HG03135 (cell line): ENCODE results near the gene EPHA10.
"Not testable (repeated sequence)": the region's sequence is repeated elsewhere in the genome, so short reads cannot be mapped to it uniquely, and the experiment has no call there.

Experiments
- ATAC-seq: cut with Tn5 transposase; IDR thresholded peaks from one replicate; pipeline ENCODE4 v1.9.1; 2021; ENCODE audit warnings: mild to moderate bottlenecking, moderate library complexity; ENCODE audit not compliant: unreplicated experiment

Gene EPHA10

DNA sequence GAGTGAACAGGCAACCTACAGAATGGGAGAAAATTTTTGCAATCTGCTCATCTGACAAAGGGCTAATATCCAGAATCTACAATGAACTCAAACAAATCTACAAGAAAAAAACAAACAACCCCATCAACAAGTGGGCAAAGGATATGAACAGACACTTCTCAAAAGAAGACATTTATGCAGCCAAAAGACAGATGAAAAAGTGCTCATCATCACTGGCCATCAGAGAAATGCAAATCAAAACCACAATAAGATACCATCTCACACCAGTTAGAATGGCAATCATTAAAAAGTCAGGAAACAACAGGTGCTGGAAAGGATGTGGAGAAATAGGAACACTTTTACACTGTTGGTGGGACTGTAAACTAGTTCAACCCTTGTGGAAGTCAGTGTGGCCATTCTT is 6.5 kb upstream of the EPHA10 start:
- ATAC-seq: not testable (repeated sequence)

GRCh38 chr1:37767488-37767887 is 2.6 kb upstream of the EPHA10 start:
- no peak for ATAC-seq

GRCh38 chr1:37765916-37766664 is 1.2 kb upstream of the EPHA10 start:
- ATAC-seq: no peak

GRCh38 chr1:37764414-37764825 is 500 bp downstream of the EPHA10 start:
- no peak for ATAC-seq

GRCh38 chr1:37763791-37764413 is 1.0 kb downstream of the EPHA10 start:
- ATAC-seq: no peak

GRCh38 chr1:37762516-37762915 is 2.4 kb downstream of the EPHA10 start:
- no peak for ATAC-seq

DNA sequence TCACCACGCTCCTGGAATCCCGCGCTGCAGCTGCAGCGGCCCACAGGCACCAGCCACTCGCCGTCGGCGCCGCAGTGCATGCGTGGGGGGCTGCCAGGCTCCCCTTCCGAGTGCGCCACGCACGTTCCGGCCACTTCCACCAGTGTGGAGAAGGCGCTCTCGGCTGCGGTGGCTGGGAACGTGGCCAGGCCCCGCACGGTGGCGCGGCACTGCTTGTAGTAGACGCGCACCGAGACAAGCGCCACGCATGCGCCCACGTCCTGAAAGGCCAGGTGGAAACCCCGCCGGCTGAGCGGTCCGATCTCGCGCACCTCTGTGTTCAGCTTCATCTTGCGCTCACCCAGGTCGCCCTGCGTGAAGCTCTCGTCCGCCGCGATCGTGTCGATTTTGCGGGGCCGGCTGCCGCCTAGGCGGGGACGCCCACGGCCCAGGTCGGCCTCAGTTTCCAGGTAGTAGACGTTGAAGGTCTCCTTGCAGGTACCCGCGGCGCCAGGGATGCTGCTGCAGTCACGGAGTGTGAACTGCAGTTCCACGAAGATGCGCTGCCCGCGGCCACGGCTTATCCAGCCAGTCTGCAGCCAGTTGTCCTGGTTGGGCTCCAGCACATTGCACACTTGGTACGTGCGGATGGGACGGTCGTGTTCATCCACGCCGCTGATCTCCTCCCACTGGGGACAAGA is 3.4 kb downstream of the EPHA10 start:
- no peak for ATAC-seq

- no peak for ATAC-seq
Measured at GRCh38 chr1:37759451-37759850, 5.5 kb downstream of the EPHA10 start.

GRCh38 chr1:37755951-37756560 is 8.9 kb downstream of the EPHA10 start:
- ATAC-seq: no peak

- ATAC-seq: no peak
Measured at GRCh38 chr1:37755290-37755689, 9.6 kb downstream of the EPHA10 start.

GRCh38 chr1:37753473-37754321 is 11.2 kb downstream of the EPHA10 start:
- no peak for ATAC-seq

DNA sequence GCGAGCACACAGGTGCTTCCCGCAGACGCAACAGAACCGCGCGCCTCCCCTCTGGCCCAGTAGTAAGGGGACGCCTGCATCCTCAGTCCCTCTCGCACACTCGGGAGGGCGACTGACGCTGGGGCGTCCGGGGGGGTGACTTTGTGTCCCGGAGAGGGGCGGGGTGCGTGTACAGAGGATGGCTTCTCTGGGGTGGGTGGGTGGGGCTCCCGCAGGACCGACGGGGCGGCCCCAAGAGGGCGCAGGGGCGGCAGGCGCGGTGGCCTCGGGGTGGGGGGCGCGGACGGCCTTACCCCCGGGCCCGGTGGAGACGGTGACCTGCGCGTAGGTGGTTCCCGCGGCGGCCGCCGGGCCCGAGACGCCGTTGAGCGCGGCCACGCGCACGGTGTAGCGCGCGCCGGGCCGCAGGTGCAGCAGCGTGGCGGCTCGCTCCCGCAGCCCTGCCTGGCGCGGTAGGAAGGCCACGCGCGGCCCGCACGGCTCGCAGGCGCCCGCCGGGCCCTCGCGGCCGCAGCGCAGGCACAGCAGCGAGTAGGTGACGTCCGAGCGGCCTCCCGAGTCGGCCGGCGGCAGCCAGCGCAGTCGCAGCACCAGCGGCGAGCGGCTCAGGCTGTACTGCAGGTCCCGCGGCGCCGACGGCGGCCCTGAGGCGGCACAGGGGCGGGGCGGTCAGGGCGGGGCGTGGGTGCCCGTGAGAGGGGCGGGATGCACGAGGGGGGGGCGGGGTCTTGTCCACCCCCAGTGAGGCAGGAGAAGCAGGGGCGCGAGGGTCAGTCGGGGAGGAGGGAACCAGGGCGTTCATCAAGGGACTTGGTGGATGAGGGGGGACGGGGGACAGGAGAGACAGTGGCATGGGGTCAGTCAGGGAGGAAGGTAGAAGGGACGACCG is 12.1 kb downstream of the EPHA10 start:
- ATAC-seq: no peak

DNA sequence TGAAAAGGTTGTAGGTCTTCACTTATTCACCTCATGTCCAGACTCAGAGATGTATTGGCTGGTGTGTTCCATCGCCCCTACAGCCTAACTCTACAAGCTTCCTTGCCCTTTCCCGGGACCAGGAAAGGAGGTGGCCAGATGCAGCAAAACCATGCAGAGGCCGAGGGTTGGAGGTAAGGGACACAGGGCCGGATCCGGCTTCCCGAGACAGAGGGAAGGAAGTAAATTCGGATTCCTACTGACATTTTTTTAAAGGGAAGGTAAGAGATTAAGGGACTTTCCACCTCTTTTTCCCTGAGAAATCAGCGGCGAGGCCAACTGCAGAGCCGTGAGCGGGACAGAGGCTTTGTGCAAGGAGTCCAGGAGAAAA is 12.7 kb downstream of the EPHA10 start:
- ATAC-seq: no peak

GRCh38 chr1:37748565-37748964 is 16.4 kb downstream of the EPHA10 start:
- ATAC-seq: no peak

DNA sequence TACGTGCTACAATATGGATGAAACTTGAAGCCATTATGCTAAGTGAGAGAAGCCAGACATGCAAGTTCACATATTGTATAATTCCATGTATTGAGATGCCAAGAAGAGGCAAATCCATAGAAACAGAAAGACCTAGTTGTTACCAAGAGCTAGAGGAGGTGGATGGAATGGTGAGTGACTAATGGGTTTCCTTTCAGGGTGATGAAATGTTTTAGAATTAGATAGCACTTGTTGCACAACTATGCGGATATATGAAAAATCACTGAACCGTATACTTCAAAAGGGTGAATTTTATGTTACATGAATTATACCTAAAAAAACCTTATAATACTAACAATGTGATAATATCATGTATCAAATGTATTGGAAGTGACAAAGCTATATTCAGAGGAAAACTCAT is 18.1 kb downstream of the EPHA10 start:
- no peak for ATAC-seq

GRCh38 chr1:37741662-37742061 is 23.3 kb downstream of the EPHA10 start:
- no peak for ATAC-seq

DNA sequence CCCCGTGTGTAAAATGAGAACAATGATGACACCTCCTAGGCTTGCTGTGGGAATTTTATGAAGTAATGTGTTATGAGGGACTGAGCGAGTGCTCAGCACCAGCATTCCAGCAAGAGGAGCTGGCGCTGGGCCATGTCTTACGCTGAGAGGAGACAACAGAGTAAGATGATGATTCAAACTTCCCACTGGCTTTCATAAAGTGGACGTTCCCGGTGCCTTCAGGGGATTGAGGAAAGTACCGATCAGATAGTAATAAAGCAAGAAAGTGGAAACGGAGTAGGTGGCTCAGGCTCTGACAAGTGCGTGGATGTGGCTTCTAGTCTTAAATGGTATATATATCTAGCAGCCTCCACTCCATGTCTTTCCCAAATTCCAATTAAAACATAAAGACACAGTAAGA is 23.8 kb downstream of the EPHA10 start:
- ATAC-seq: no peak

- no peak for ATAC-seq
Measured at GRCh38 chr1:37739222-37739621, 25.7 kb downstream of the EPHA10 start.

DNA sequence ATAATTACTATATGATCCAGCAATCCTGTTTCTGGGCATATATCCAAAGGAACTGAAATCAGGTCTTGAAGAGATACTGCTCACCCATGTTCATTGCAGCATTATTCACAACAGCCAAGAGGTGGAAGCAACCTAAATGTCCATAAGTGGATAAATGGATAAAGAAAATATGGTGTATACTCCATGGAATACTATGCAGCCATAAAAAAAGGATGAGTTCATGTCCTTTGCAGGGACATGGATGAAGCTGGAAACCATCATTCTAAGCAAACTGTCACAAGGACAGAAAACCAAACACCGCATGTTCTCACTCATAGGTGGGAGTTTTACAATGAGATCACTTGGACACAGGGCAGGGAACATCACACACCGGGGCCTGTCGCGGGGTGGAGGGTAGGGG is 26.3 kb downstream of the EPHA10 start:
- ATAC-seq: not testable (repeated sequence)

- ATAC-seq: not testable (repeated sequence)
Measured at GRCh38 chr1:37737975-37738374, 26.9 kb downstream of the EPHA10 start.
